K562 (cell line): Measurements from ENCODE around the gene HAUS7. TPM values are rescaled to one million over a fixed set of nuclear protein-coding genes. Genes with fewer than 3 reads are reported as not detected.

ENCODE experiments used
- ATAC-seq: fragments of 200-7000 bp; cut with Tn5 transposase; 3 replicates; pipeline ENCODE4 v1.9.1; 2020; ENCODE audit warnings: moderate library complexity
- BruUV-seq: library from RNA; stranded (reverse); fragments of 400-500 nt; replicated peaks from 2 replicates; lab custom pipeline; 2021; lab: Mats Ljungman, UMichigan
- CTCF ChIA-PET: fragments of 300-600 bp; formaldehyde crosslinking; extraction: SDS; loops from one replicate; lab custom pipeline; 2021; ENCODE audit warnings: low intra/inter-chr PET ratio; lab: Yijun Ruan, JAX
- POLR2A ChIA-PET: fragments of 300-600, 350-650 bp; sonication (Branson Sonifier 250); formaldehyde crosslinking; extraction: SDS; loops from one replicate; lab custom pipeline; 2021; ENCODE audit warnings: antibody characterized with exemption, inconsistent platforms; lab: Yijun Ruan, JAX
- DNase-seq, 4 experiments: peaks; one replicate each; pipeline versions ENCODE4 v3.0.0 to v3.0.0-alpha.2; 2011 to 2018; ENCODE audit warnings: low spot score in 3 of 4, mixed read lengths in 3 of 4; ENCODE audit errors: extremely low read depth in 1 of 4
- FAIRE-seq: peaks from 2 replicates; lab custom pipeline; 2011; peaks lifted over from hg19 to GRCh38; lab: Jason Lieb, UNC
- H2AFZ ChIP-seq: 2 replicates; pipeline ENCODE4 v1.6.0; 2011; ENCODE audit warnings: low read depth, low read length, control low read depth, inconsistent platforms
- H3K27ac ChIP-seq: fragments of 200-600 bp; 3 replicates; pipeline ENCODE4 v1.8.0; 2011; ENCODE audit warnings: low read depth, mild to moderate bottlenecking, control low read depth, inconsistent platforms, low read length, moderate library complexity, mixed read lengths; ENCODE audit errors: extremely low read depth
- H3K27me3 ChIP-seq, 2 experiments: fragments of 300-600 bp in 1 of 2; 2 replicates in 1 of 2; 3 replicates in 1 of 2; pipeline versions ENCODE4 v1.6.0 to v1.8.0; 2011; ENCODE audit warnings: inconsistent platforms in 2 of 2, low read length in 2 of 2, mild to moderate bottlenecking in 1 of 2, mixed read lengths in 1 of 2, moderate library complexity in 1 of 2; ENCODE audit not compliant: control insufficient read depth in 2 of 2, insufficient read depth in 2 of 2
- H3K36me3 ChIP-seq: fragments of 300-600 bp; 3 replicates; pipeline ENCODE4 v1.8.0; 2011; ENCODE audit warnings: mild to moderate bottlenecking, low read length, inconsistent platforms; ENCODE audit not compliant: control insufficient read depth, insufficient read depth
- H3K4me1 ChIP-seq, 2 experiments: fragments of 200-600 bp in 1 of 2; replicated peaks in 1 of 2; 2 replicates in 1 of 2; 3 replicates in 1 of 2; pipeline versions ENCODE4 v1.5.1 to v1.8.0; 2011; ENCODE audit warnings: inconsistent platforms in 2 of 2, low read length in 2 of 2, mild to moderate bottlenecking in 1 of 2, mixed read lengths in 1 of 2, moderate library complexity in 1 of 2; ENCODE audit not compliant: control insufficient read depth in 2 of 2, insufficient read depth in 2 of 2
- H3K4me2 ChIP-seq: 2 replicates; pipeline ENCODE4 v1.6.1; 2011; ENCODE audit warnings: low read length, control low read depth, inconsistent platforms, mixed read lengths; ENCODE audit not compliant: insufficient read depth
- H3K4me3 ChIP-seq: fragments of 200-600 bp; sonication (generic), shearing (Covaris generic); 2 replicates; pipeline ENCODE4 v1.5.1; 2016; ENCODE audit warnings: control low read depth, inconsistent platforms
- H3K79me2 ChIP-seq: fragments of 200-600 bp; 3 replicates; pipeline ENCODE4 v1.8.0; 2011; ENCODE audit warnings: low read length, inconsistent platforms; ENCODE audit not compliant: control insufficient read depth, insufficient read depth
- H3K9ac ChIP-seq, 2 experiments: 2 replicates each; pipeline versions ENCODE4 v1.6.0 to v1.6.1; 2011; ENCODE audit warnings: low read depth in 2 of 2, low read length in 2 of 2, control low read depth in 1 of 2, inconsistent platforms in 1 of 2, mild to moderate bottlenecking in 1 of 2, mixed read lengths in 1 of 2; ENCODE audit not compliant: insufficient read depth in 1 of 2
- H3K9me1 ChIP-seq: one replicate; pipeline ENCODE4 v1.6.0; 2011; ENCODE audit warnings: inconsistent platforms, mild to moderate bottlenecking, low read length, moderate library complexity; ENCODE audit not compliant: control insufficient read depth, insufficient read depth
- H3K9me3 ChIP-seq: replicated peaks from 2 replicates; pipeline ENCODE4 v1.5.1; 2011; ENCODE audit warnings: low read depth, low read length, inconsistent platforms; ENCODE audit not compliant: control insufficient read depth, insufficient read depth
- H4K20me1 ChIP-seq: replicated peaks from 2 replicates; pipeline ENCODE4 v1.6.1; 2011; ENCODE audit warnings: low read length, inconsistent platforms, mixed read lengths; ENCODE audit not compliant: control insufficient read depth, insufficient read depth
- CBX2 ChIP-seq: fragments of 200-600 bp; sonication (generic); IDR thresholded peaks from one replicate; pipeline ENCODE4 v1.6.1; 2012; ENCODE audit warnings: mild to moderate bottlenecking, low read length, inconsistent platforms; ENCODE audit not compliant: insufficient read depth, poor library complexity, severe bottlenecking
- ELF4 ChIP-seq: fragments of 450-650 bp; formaldehyde crosslinking; IDR thresholded peaks from 2 replicates; pipeline ENCODE4 v1.4.0; 2022; ENCODE audit warnings: missing genetic modification characterization
- MITF ChIP-seq: IDR thresholded peaks from 2 replicates; pipeline ENCODE4 v1.6.1; 2014; ENCODE audit warnings: antibody characterized with exemption
- POLR3G ChIP-seq: IDR thresholded peaks from 2 replicates; pipeline ENCODE4 v1.6.1; 2011; ENCODE audit not compliant: insufficient read length, insufficient replicate concordance; ENCODE audit errors: extremely low read depth
- XRCC3 ChIP-seq: fragments of 450-650 bp; IDR thresholded peaks from 2 replicates; pipeline ENCODE4 v1.6.1; 2017; ENCODE audit warnings: mild to moderate bottlenecking, moderate library complexity
- ZKSCAN1 ChIP-seq: fragments of 150-350 bp; IDR thresholded peaks from 2 replicates; pipeline ENCODE4 v1.6.1; 2016; ENCODE audit warnings: low read depth, low read length
- ZNF134 ChIP-seq: fragments of 250-450 bp; sonication (Bioruptor Pico); conservative IDR thresholded peaks from 2 replicates; pipeline ENCODE4 v1.4.0; 2020
- WGBS: fragments of 100-300 bp; shearing (Covaris generic); methylation state at CpG from one replicate; pipeline ENCODE4 v1.1.6; 2016; ENCODE audit warnings: low coverage, mixed read lengths; ENCODE audit not compliant: insufficient coverage; ENCODE audit errors: missing lambda C conversion rate; 5-methylcytosine and 5-hydroxymethylcytosine counted together
- in situ Hi-C: fragments of 300-500 bp; cut with MboI; formaldehyde crosslinking; loops from 4 replicates; pipeline ENCODE4 v1.15.0; 2018; ENCODE audit warnings: inconsistent platforms, mixed read lengths
- intact Hi-C: fragments of 100-400 bp; cut with micrococcal nuclease; formaldehyde crosslinking; loops from 2 replicates; pipeline ENCODE4 v1.14.2; 2022
- polyA plus RNA-seq, 8 experiments: library from polyadenylated mRNA; depleted of rRNA in 4 of 8; stranded (reverse) in 5 of 8; unstranded in 3 of 8; fragments of >200 nt; fragmentation: Nextera tagmentation in 2 of 8; fragmentation: Illumina TruSeq in 1 of 8; extraction: Ambion mirVana in 2 of 8; extraction: Trizol in 1 of 8; gene quantifications; 2 replicates each; pipeline versions ENCODE4 v1.2.1 to v1.2.3, GENCODE V29; 2011 to 2014; ENCODE audit warnings: inconsistent platforms in 1 of 8, missing spikeins in 1 of 8
- total RNA-seq, 7 experiments: library from RNA; depleted of rRNA in 6 of 7; stranded (reverse); fragments of >200 nt in 6 of 7; fragmentation: Illumina TruSeq in 2 of 7; extraction: Trizol in 2 of 7; gene quantifications; 2 replicates each; pipeline versions ENCODE4 v1.2.1 to v1.2.3, GENCODE V29; 2011 to 2021; ENCODE audit warnings: low replicate concordance in 1 of 7

HAUS7 gene
- total and polyA plus RNA-seq, 9 of the 15 experiments (the other 6 are each of a cell fraction or from before 2014, with no cell fraction given), result 10.0 to 94.9 (median 48.8) TPM

- intact Hi-C loops (no loop called here), in situ Hi-C loops (no loop called here)
- BruUV-seq, result no TSS peak
- H3K4me3 ChIP-seq, result no peak overlapping the region
- no peaks in the 10 kb centered on the region for H3K79me2 ChIP-seq
- ChIA-PET POLR2A (interaction anchor here (1.0 kb wide), 1 partner anchor 15 kb away, joined by 4 read pairs; no protein-coding TSS in a partner anchor), CTCF (no interaction called here)
- no peaks in the 10 kb centered on the region for H3K9me1 ChIP-seq
- H4K20me1 ChIP-seq, result no peaks in the 10 kb centered on the region
- no peak overlapping the region for H3K4me2 ChIP-seq
- H3K27me3 ChIP-seq, result no peaks in the 10 kb centered on the region
- no peaks in the 10 kb centered on the region for H3K9me3 ChIP-seq
- TF ChIP-seq ZKSCAN1, result 0 out of 2 replicates have a peak, but pooled peaks have one; percentile 47
- no peak for TF ChIP-seq CBX2
- H2AFZ ChIP-seq, result no peak overlapping the region
- WGBS, result 80% methylated on average over 7 of the region's 11 CpGs
- peaks cover 4 to 49% of the 10 kb centered on the region in 2 experiments; a peak in 4 of 5 replicates for H3K4me1 ChIP-seq
- DNase-seq (no peak), ATAC-seq (no peak), FAIRE-seq (no peak)
- no peak overlapping the region for H3K27ac ChIP-seq
- no peaks in the 10 kb centered on the region for H3K36me3 ChIP-seq
- no peak overlapping the region for H3K9ac ChIP-seq
Observed at GRCh38 chrX:153475751-153476281, 5.4 kb upstream of the HAUS7 start.

DNA sequence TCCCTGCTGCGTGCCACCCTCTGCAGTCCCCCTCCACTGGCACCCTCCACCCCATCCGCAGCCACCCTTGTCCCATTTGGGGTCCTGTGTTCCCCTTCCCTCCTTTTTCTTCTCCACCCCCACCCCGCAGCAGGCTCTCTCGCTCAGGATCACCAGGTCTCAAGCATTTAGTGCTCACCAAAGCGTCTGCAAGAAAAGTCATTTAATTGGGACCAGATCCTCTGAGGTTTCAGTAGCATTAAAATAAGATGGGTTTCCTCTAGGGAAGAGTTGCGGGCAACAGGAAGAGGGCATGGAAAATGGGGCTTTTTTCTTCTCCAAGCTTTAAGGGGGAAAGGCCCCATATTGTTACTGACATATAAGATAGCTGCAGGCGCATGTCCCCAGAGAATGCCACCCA, 4.9 kb upstream of the HAUS7 start:
- Histone ChIP-seq H3K27ac (no peak overlapping the region), H3K4me2 (no peak overlapping the region), H3K9ac (peak overlapping the region; percentile 46 to 89; a peak in 3 of 4 replicates), H3K9me1 (no peaks in the 10 kb centered on the region), H4K20me1 (no peaks in the 10 kb centered on the region), H3K79me2 (0 out of 3 replicates have a peak, but pooled peaks cover under 1% of the 10 kb centered on the region), H3K36me3 (no peaks in the 10 kb centered on the region), H3K4me3 (no peak overlapping the region), H3K9me3 (no peaks in the 10 kb centered on the region), H3K27me3 (no peaks in the 10 kb centered on the region), H2AFZ (peak overlapping the region; percentile 89), H3K4me1 (peaks cover 4 to 45% of the 10 kb centered on the region in 2 experiments; a peak in 4 of 5 replicates)
- ATAC-seq, result no peak
- POLR2A ChIA-PET, result interaction anchor here (1.0 kb wide), 1 partner anchor 15 kb away, joined by 4 read pairs; no protein-coding TSS in a partner anchor
- no TSS peak for BruUV-seq
- no peak for FAIRE-seq
- CTCF ChIA-PET, result no interaction called here
- intact Hi-C loops (no loop called here), in situ Hi-C loops (no loop called here)
- DNase-seq, result no peak
- WGBS, result 90% methylated on average over 4 of the region's 7 CpGs
- TF ChIP-seq ELF4 (no peak), XRCC3 (no peak), POLR3G (no peak), MITF (no peak), ZNF134 (no peak)
